NCI-H748 treated with DMSO at 0.1 percent for 48 hours (cell line): ENCODE measurements around the gene MINAR2.
A peak's percentile ranks its signal among the peaks of the same experiment; 100 is the strongest.

Source experiments
- DNase-seq: peaks from one replicate; lab custom pipeline; 2025; lab: John Stamatoyannopoulos, UW

MINAR2 gene

GRCh38 chr5:129771058-129771838, 23.4 kb downstream of the MINAR2 start:
- peak; percentile 38 for DNase-seq

DNA sequence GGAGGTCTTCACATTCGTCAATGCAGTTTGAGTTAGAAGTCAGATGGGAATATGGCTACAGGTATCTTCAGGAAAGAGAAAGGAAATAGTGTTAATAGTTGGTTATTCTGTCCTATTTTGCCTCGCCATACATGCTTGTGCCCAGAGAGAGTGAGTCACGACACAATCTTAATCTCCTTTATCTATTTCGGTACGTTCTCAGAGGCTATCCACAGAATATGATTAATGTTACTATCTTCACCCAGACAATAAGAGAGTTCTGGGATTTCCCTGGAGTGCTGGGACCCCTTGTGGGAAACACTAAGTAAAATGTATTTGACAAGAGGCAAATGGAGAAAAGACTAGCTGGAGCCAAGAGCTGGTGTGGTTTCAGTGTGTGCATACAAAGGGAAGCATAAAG, 25.5 kb downstream of the MINAR2 start:
- no peak for DNase-seq

DNA sequence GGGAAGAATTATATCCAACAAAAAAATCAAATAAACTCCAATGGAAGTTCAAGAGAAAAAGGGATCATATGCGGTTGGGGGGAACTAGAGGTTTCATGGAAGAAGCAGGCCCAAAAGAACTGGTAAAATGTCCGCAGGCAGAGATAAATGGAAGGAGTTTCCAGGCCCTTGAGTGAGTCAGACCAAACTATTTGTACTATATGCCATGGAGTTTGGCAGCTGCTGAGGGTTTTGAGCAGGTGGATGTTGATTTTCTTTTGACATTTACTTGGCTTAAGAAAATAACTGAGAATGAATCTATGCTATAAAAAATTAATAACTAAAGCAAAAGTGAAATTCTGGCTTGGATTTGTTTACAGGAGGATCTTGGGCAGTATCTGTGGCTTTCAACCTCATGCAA, 33.7 kb downstream of the MINAR2 start:
- no peak for DNase-seq

DNA sequence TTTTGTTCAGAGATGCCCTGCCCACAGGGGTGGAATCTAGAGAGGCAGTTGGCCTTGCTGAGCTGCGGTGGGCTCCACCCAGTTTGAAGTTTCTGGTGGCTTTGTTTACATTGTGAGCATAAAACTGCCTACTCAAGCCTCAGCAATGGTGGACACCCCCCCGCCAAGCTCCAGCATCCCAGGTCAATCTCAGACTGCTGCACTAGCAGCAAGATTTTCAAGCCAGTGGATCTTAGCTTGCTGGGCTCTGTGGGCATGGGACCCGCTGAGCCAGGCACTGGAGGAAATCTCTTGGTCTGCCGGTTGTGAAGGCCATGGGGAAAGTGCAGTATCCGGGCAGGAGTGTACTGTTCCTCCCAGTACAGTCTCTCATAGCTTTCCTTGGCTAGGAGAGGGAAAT, 55.5 kb downstream of the MINAR2 start:
- DNase-seq = no peak

GRCh38 chr5:129804705-129805104, 56.8 kb downstream of the MINAR2 start:
- no peak for DNase-seq

DNA sequence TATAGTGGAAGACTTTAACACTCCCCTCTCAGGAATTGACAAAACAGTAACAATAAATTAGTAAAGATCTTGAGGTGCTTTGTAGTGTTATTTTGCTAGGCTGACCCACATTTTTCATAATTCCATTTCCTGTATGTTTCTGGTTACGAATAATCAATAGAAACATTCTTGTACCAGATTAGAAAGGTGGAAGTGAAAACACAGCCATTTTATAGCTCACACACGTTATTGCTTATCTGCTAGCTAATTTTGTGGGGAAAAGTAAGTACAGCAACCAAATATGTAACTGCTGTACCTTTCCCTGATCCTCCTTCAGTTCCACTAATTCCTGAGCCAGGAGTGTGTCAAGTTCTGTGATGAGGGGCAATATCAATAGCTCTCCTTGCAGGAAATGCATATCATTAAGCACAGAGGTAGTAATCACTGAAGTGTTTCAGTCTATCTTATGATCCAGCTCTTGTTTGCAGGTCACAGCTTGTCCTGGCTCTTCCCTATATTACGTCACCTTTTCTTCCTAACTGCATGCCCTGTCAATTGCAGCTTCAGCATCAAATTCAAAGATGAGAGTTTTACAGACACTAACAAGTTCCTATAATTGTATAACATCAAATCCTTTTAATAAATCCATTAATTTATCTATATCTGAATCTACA, 59.4 kb downstream of the MINAR2 start:
- DNase-seq = no peak
